HG03135 (cell line): ENCODE results near the gene ETV6.
"Not testable (repeated sequence)": the region's sequence is repeated elsewhere in the genome, so short reads cannot be mapped to it uniquely, and the experiment has no call there.

ENCODE experiments used
- ATAC-seq: cut with Tn5 transposase; IDR thresholded peaks from one replicate; pipeline ENCODE4 v1.9.1; 2021; ENCODE audit warnings: mild to moderate bottlenecking, moderate library complexity; ENCODE audit not compliant: unreplicated experiment

ETV6 gene

DNA sequence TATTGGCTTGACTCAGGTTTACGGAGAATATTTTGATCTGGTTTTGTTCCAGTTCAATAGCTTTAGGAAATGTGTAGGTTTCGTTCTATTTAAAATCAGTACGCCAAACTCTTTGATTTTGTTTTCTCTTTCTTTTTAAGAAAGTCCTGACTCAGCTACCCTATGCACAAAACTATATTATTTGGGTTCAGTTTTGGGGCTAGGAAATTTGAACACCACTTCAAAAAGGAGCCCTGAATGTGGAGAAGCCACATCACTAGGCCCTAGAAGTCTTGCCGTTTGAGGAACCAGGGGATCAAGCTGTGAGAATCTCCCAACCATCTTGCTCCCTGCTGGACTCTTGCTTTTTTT is 253.0 kb downstream of the ETV6 start:
- ATAC-seq: no peak

DNA sequence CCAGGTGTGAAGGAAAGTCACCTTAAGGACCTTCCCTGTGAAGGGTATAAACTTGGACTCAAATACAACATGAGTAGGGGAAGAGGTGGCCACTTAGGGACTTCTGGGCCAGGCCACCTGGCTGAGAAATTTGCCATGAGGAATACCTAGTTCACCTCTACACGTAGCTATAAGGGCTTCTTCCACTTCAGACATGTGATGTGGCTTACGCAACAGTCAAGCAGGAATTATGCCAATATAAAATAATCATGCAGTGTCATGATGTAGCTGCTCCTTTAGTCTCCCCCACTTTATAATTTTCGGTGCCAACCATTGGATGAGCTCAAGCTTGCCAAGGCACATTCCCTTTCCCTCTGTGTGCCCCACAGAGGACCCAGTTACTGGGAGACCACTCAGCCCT is 254.7 kb downstream of the ETV6 start:
- no peak for ATAC-seq

DNA sequence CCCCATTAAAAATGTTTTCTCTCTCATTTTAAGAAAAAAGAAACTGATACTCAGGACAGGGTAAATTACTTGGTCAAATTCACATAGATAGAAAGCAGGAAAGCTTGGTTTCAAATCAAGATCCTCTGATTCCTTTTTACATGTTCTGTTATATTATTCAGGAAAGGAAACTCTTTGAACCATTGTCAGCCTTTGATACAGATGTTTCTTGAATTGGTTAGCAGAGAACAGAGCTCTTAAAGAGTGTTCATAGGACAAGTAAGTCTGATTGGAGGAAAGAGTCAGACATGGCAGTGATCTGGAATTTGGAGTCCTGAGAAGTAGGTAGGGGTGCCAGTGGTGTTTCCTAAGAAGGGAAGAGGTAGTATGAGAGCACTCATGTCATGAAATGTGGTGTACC is 256.1 kb downstream of the ETV6 start:
- ATAC-seq: no peak

DNA sequence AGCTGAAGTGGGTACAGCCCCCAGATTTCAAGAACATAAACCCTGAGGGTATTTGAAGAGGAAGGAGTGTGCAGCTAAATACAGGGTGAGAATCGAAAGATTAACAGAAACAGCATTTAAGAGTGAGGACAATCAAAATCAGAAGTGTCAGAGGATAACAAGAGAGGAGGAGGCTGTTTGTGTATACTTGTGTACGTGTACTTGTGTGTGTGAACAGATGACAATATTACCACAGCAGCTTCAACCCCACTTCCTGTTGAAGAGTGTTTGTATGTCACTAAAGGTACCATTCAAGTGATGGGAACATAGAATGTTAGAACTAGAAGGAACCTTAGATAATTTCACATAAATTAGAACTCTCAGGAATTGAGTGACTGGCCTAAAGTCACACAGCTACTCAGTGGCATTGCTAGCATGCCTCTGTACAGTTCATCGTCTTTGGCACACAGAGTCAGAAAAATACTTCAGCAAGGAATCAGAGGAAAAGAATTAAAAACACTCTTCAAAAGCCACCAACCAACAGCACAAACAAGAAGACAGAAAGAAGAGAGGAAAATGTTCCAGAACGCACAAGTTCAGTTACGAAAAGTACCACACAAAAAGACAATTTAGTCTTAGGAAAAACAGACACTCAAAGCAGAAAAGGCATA is 256.9 kb downstream of the ETV6 start:
- ATAC-seq: no peak

DNA sequence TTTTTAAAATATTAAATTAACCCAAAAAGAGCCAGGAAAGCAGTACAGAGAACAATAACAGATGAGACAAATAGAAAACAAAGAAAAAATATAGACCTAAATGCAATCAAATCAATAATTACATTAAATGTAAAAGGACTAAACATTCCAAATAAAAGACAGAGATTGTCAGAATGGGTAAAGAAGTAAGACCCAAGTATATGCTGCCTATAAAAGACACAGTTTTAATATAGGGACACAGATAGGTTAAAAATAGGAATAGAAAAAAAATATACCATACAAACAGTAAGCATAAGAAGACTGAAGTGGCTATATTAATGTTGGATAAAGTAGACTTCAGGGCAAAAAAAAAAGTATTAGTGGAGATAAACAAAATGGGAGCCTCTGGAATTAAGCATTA is 258.2 kb downstream of the ETV6 start:
- ATAC-seq: no peak

- not testable (repeated sequence) for ATAC-seq
Measured at GRCh38 chr12:11909406-11909805, 259.9 kb downstream of the ETV6 start.

GRCh38 chr12:11916113-11916512 is 266.6 kb downstream of the ETV6 start:
- ATAC-seq: no peak

GRCh38 chr12:11916771-11917170 is 267.3 kb downstream of the ETV6 start:
- no peak for ATAC-seq

- ATAC-seq: no peak
Measured at GRCh38 chr12:11917501-11917900, 268.0 kb downstream of the ETV6 start.

DNA sequence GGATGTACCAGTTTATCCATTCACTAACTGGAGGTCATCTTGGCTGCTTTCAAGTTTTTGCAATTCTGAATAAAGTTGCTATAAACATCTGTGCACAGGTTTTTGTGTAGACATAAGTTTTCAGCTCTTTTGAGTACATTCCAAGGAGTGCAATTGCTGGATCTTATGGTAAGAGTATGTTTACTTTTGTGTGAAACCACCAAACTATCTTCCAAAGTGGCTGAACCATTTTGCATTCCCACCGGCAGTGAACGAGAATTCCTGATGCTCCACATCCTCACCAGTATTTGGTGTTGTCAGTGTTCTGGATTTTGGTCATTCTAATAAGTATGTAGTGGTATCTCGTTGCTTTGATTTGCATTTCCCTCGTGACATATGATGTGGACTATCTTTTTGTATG is 270.8 kb downstream of the ETV6 start:
- ATAC-seq: no peak

- no peak for ATAC-seq
Measured at GRCh38 chr12:11922361-11922760, 272.9 kb downstream of the ETV6 start.

DNA sequence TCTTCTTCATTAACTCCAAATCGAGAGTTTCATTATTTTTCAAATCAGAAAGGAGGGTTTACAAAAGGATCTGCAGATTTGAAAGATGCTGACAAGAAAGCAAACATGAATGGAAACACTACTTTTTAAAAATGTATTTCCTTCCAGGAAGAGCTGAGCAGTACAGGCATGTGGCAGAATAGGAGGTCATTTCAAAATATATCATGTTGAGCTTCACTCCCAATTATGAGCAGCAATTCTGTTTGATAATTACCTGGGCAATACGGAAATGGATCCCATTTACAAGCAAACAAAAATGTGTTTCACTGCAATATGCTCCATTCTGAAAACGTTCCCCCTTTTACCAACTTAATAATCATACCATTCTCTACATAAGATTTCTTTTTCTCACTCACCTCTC is 273.6 kb downstream of the ETV6 start:
- ATAC-seq: no peak

- no peak for ATAC-seq
Measured at GRCh38 chr12:11927286-11927935, 277.9 kb downstream of the ETV6 start.

DNA sequence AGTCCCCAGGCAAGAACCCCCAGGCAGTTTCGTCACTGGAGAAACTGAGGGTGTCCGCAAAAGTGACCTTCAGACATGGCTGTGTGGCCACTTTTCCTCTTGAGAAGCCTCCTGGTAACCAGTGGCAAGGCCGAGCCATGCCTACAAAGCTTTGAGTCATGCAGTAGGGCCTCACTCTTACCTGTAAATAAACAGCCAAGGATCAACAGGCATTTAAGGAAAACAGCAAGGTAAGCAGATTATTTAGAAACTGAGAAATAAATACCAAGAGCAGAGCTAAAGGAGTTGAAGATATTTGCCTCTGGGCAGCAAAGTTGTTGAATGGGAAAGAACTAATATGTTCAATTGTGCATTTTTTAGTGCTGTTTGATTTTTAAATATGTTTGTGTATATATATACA is 280.2 kb downstream of the ETV6 start:
- ATAC-seq: no peak

DNA sequence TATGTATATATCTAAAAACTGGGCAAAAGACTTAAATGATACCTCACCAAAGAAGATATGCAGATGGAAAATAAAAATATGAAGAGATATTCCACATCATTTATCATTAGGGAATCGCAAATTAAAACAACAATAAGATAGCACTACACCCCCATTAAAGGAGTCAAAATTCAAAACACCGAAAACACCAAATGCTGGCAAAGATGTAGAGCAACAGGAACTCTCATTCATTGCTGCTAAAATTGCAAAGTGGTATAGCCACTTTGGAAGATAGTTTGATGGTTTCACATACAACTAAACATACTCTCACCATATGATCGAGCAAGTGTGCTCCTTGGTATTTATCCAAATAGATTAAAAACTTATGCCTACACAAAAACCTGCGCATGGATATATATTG is 289.7 kb downstream of the ETV6 start:
- no peak for ATAC-seq

- ATAC-seq: no peak
Measured at GRCh38 chr12:11941606-11942337, 292.3 kb downstream of the ETV6 start.

GRCh38 chr12:11943919-11944700 is 294.6 kb downstream of the ETV6 start:
- no peak for ATAC-seq
